GM21786 (cell line): ENCODE data around the gene ASTN1.

ENCODE experiments used
- ATAC-seq: cut with Tn5 transposase; IDR thresholded peaks from one replicate; pipeline ENCODE4 v1.9.1; 2021; ENCODE audit not compliant: unreplicated experiment

Gene ASTN1

GRCh38 chr1:176994931-176995596 is 169.4 kb downstream of the ASTN1 start:
- no peak for ATAC-seq

DNA sequence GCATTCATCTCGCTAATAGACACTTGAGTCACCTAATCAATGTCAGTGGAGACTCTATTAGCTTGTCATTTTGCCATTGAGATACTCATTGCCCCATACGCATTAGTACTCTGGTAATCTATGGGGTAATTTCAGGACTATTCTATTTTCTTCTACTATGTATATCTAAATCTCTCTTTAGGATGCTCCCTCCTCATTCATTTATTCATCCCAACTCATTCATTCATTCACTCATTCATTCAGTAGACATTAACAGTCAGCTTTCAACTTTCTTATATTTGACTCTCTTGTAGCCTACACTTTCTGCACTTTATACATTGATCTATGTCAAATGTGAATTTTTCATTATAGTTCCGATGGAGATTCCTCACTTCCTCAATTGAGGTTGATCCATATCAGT is 170.9 kb downstream of the ASTN1 start:
- ATAC-seq: no peak

DNA sequence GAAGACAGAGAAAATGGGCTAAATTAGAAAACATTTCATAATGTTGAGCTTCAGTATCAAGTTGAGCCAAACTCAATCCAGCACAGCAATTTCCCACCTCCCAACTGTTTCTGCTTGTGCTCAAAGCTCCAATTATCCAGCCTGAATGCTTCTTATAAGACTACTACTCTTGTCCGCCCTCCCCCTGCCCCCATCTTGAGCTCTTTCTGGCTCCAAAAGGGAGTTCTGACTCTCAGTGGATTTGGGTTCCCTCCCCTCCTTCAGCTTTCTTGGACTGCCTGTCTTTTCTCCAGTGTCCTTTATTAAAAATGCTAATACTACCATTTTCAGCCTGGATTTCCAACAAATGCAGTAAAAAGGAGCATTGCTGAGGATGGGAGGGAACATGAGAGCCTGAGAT is 174.8 kb downstream of the ASTN1 start:
- no peak for ATAC-seq

DNA sequence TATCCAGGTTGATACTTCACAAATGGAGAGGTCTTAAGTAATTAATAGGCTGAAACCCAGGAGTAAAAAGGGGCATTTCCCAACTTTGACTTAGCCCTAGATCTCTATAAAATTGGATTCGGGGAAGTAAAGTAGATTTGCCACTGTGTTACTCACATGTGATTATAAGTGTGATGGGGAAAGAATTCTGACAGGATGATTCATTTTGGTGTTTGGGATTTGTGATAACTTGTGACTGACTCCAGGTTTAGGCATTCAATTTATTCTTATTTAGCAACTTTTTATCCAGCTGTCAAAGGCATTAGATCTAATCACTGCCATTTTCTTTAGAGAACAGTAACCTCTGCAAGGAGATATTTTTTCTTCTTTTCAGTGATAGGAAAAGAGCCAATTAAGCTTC is 175.5 kb downstream of the ASTN1 start:
- ATAC-seq: no peak

DNA sequence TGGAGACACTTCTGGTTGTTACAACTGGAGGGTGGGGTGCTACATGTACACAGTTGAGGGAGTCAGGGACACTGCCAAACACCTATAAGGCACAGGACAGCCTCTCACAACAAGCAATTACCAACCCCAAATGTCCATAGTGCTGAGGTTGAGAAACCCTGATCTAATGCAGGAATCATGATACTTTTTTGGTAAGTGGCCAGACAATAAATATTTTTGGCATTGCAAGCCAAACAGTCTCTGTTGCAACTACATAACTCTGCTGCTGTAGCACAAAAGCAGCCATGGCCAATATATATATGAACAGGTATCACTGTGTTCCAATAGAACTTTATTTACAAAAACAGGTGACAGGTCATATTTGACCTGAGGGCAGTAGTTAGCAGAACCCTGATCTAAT is 177.5 kb downstream of the ASTN1 start:
- no peak for ATAC-seq

GRCh38 chr1:176983731-176984130 is 180.8 kb downstream of the ASTN1 start:
- ATAC-seq: no peak

DNA sequence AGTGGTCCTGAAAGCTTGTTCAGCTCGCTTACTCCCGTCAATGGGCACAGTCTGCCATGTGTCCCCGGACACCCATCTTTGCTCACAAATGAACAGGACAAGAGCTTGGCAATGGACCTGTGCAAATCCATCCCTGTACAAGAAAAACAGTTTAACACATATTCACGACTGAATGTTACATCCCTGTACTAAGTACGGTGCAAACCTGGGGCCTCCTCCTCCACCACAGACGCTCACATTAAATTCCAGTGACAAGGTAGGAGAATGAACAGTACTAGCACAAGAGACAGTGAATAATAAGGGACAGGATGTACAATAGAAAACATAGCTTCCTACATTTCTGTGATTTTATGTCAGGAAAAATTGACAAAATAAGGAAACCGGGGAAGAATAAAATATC is 187.7 kb downstream of the ASTN1 start:
- no peak for ATAC-seq

- ATAC-seq: no peak
These were observed 188.3 kb downstream of the ASTN1 start for GRCh38 chr1:176976225-176976624.

GRCh38 chr1:176964687-176965086 is 199.8 kb downstream of the ASTN1 start:
- no peak for ATAC-seq

- no peak for ATAC-seq
These were observed 201.3 kb downstream of the ASTN1 start for GRCh38 chr1:176963181-176963580.

DNA sequence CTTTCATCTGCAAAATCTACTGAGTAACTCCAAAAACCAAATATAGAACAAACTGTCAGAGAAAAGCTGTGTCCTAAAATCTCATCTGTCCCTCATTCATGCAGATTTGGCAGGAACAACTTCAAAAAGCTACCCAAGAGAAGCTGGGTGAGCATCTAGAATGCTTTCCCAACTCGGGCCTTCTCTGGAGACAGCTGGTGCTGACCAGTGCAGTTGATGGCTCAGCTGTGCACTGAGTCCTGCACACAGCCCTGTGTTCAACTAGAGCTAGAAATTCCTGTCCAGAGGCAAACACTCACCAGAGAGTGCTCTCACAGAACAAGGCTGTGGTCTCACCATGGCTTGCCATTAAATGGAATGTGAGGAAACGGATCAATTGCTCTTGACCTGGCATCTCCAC is 202.8 kb downstream of the ASTN1 start:
- no peak for ATAC-seq

DNA sequence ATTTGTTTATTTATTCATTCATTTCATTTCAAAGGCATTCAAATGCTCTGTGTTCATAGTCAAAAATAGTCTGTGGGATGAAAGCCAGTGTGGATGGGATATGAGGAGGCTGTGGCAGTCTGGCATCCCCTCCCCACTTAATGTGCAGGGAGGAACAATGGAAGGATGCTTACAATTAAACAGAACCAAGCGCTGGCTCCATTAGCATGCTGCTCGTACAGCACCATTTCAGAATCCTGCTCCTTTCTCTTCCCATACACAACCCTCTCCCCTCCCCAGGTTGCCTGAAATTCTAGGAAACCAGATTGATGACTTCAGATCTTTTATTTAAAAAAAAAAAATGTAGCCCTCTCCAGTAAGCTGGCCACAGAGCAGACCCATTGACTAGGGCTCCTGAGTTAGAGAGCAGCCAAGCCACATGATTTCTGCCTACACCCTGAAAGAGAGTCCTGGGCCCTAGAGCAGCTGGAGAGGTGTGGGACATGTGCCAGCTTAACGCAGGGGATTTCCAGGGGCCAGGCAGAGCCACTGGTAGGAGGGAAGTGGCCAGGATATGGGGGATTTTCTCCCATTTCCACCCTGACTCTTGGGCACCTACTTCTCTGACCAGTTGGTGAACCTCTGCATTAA is 205.2 kb downstream of the ASTN1 start:
- ATAC-seq: no peak

DNA sequence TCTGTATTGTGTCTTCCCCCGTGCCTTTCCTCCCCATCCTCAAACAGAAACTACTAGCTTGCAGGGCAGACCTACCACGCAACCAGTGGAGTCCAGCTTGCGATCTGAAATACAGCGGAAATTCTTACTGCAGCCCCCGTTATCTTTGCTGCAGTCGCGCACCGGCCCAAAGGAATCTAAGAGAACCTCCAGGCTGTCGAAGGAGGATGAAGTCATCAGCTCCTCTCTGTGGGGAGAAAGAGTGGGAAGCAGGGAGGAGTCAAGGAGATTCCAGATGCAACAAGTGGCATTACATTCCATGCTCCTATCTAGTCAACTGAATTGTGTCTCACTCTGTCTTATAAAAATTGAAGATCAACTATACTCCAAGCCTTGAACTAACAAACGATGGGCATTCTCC is 206.9 kb downstream of the ASTN1 start:
- ATAC-seq: no peak

- no peak for ATAC-seq
These were observed 210.3 kb downstream of the ASTN1 start for GRCh38 chr1:176954242-176954641.

GRCh38 chr1:176950736-176951324 is 213.7 kb downstream of the ASTN1 start:
- no peak for ATAC-seq

DNA sequence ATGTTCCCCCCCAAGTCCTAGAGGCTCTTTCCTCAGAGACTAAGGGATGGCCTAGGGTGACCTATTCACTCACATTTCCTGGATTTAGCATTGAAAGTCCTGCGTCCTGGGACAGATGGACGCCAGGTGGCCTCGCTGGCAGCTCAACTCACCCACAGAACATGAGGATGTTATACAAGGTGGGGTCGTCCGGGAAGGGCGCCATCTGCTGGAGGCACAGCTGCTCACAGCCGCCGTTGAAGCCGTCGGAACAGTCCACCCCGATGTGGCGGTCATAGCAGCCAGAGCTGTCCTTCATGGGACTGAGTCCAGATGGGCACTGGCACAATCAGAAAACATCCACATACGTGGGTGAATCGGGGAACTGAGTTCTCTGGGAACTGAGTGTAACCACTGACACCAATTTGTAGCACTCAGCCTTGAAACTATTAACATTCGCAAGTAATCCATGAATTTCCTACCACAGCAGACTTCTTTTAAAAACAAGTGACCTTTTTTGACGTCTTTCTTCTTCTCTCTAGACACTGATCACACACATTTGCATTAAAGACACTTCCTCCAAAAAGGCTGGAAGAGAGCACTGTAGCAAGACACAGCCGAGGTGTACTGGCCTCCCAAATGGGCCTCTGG is 215.4 kb downstream of the ASTN1 start:
- peak; percentile 71 for ATAC-seq

DNA sequence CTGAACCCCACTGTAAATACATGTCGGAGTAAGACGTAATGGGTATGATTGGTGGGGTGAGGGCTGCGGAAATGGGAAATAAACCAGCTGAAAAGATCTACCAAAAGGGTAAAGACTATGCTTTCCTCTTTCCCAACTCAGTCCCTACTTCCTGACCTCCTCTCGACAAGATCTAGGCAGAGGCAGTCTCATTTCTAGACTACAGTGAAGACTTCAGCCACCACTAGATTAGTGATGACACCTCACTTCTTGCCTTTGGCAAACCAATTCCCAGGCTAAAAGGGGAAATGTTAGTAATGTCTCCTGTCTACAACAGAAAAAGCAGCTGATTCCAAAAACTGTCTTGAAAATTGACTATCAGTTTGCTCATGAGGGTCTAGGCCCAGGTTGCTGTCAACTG is 219.9 kb downstream of the ASTN1 start:
- ATAC-seq: no peak

DNA sequence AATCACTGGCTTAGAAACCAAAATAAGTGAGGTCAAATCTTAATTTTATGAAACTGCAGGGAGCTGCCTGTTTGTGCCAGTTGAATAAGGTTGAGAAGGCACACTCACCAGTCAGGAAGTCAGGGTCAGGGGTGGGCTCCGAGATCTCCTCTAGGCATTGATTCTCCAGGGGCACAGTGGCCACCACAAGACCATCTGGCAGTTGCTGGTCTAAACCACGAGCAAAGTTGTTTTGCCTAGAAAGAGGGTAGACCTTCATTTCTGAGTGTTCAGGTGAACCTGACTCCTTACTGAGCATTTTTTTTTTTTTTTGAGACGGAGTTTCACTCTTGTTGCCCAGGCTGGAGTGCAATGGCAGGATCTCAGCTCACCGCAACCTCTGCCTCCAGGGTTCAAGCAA is 220.7 kb downstream of the ASTN1 start:
- ATAC-seq: no peak

GRCh38 chr1:176942346-176942745 is 222.2 kb downstream of the ASTN1 start:
- ATAC-seq: no peak

DNA sequence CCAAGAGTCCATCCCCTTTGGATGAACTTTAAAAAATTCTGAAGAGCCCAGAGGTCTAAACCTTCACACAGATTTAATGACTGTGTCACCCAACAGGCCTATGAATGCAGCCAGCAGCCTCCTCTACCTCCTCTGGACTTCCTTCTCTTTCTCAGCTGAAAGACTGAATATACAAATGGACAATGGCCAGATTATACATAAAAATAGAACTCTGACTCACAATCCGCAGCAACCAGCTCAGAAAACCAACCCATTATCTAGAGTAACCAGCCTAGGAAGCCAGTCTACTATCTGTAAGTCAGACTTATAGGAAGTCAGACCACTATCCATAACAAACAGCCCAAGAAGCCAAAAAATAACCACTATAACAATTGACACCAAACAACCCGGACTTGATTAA is 224.5 kb downstream of the ASTN1 start:
- no peak for ATAC-seq

DNA sequence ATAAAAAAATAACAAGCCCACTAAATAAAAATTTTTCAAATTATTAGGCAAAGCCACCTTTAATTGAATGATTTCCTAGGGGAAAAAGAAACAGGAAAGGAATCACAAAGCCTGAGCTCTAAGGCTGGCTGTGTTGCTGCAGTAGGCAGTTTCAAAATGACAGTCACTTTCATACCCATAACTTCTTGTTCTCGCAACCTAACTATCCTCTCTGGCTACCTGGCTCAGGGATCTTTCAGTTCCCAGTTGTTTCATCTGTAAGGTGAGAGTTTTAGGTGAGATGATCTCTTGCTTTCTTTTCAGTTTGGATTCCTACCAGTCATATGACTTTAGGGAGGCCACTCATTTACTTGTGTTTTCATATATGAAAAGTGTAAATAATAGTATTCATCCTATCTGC is 226.1 kb downstream of the ASTN1 start:
- ATAC-seq: no peak

DNA sequence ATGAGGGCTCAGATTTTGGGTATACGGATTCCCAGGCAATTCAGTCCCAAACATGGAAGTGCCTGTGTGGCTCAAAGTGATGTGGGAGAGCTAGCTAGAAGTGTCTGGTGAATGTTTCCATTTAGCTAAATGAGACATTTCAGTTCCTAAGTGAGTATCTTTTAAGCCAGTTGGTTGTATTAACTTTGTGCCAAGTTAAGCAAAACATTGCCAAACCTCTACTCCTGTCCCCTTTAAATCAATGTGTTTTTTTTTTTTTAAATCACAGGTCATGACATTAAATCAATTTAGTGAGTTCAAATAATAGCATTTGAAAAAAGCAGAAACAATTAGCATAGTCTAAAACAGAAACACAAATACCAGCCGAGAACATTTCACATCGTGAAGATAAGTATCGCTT is 230.1 kb downstream of the ASTN1 start:
- ATAC-seq: no peak
